ENCODE data around the gene NAT9.

The NAT9 gene

DNA sequence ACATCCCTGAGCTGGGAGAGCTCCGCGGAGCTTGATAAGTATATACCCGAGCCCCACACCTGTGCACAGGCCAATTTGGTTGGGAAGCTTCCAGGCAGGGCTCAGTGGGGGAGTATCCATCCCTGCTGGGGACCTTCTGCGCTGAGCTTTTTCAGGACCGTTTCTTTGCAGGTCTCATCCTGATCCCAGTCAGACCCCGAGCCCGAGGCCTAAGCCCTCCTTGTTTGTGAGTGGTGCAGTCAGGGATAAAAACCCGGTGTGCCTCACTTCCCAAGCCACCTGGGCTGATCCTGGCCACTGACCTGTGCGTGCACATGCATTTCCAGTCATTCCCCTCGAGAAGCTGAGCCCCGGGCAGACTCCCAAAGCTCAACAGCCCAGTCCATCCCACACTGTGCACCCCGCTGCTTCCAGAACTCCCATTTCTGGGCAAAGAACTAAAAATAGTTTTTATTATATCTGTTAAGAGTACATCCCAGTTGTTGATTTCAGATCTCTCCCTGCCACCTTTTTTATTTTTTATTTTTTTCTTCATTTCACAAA, 27.3 kb upstream of the NAT9 start:
- Histone ChIP-seq H3K4me1 (ENCODE audit: control insufficient read depth, insufficient read depth, low read length) (no peaks in the 10 kb centered on the region), H3K9me3 (ENCODE audit: control insufficient read depth, insufficient read depth, low read length) (no peaks in the 10 kb centered on the region), H3K27me3 (ENCODE audit: control insufficient read depth, insufficient read depth, low read length) (no peaks in the 10 kb centered on the region), H3K36me3 (ENCODE audit: control insufficient read depth, insufficient read depth, low read length) (peaks cover 12% of the 10 kb centered on the region), H3K9ac (ENCODE audit: low read depth, low read length) (no peak overlapping the region), H3K4me3 (ENCODE audit: low read depth, low read length) (no peak overlapping the region)

DNA sequence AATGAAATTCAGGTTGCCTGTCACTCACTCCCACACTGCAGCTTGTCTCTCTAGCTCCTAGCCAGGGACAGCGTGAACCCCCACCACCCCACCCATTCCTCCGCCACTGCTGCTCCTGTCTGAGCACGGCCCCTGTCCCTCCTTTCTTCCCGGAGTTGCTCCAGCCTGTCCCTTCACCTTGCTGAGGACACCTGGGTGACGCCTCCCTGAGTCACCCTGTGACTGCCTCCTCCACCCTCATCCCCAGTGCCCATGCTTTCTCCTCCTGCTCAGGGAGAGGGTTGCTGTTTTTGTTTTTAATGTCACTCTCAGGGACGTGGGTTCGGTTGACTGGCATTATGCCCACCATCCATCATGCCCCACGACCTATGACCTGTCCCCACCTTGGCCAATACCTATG, 25.8 kb upstream of the NAT9 start:
- Histone ChIP-seq H3K27me3 (ENCODE audit: control insufficient read depth, insufficient read depth, low read length) (no peaks in the 10 kb centered on the region), H3K9me3 (ENCODE audit: control insufficient read depth, insufficient read depth, low read length) (no peaks in the 10 kb centered on the region), H3K4me1 (ENCODE audit: control insufficient read depth, insufficient read depth, low read length) (no peaks in the 10 kb centered on the region), H3K36me3 (ENCODE audit: control insufficient read depth, insufficient read depth, low read length) (peaks cover 25% of the 10 kb centered on the region), H3K9ac (ENCODE audit: low read depth, low read length) (no peak overlapping the region), H3K4me3 (ENCODE audit: low read depth, low read length) (no peak overlapping the region)

DNA sequence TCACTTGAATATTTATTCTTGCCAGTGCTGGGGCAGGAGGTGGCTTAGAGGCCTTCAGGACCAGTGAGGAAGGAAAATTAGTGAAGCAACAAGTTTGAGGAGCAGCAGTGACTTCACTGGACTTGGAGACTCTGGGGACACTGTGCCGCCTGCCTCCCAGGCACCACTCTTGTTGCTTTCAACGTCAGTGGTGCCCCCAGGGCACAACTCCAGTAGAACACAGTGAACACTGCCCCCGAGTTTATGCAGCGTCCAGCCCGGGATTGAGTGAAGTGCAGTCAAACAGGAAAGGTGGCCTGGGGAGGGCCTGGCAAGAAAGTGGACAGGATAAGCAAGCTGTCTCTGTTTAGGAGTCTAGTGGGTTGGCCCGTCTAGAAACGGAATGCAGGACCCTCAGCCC, 24.4 kb upstream of the NAT9 start:
- peaks cover 31% of the 10 kb centered on the region for H3K36me3 ChIP-seq (ENCODE audit: control insufficient read depth, insufficient read depth, low read length)
- H3K9me3 ChIP-seq (ENCODE audit: control insufficient read depth, insufficient read depth, low read length), result no peaks in the 10 kb centered on the region
- no peaks in the 10 kb centered on the region for H3K27me3 ChIP-seq (ENCODE audit: control insufficient read depth, insufficient read depth, low read length)
- H3K9ac ChIP-seq (ENCODE audit: low read depth, low read length), result no peak overlapping the region
- H3K4me3 ChIP-seq (ENCODE audit: low read depth, low read length), result no peak overlapping the region
- H3K4me1 ChIP-seq (ENCODE audit: control insufficient read depth, insufficient read depth, low read length), result no peaks in the 10 kb centered on the region

DNA sequence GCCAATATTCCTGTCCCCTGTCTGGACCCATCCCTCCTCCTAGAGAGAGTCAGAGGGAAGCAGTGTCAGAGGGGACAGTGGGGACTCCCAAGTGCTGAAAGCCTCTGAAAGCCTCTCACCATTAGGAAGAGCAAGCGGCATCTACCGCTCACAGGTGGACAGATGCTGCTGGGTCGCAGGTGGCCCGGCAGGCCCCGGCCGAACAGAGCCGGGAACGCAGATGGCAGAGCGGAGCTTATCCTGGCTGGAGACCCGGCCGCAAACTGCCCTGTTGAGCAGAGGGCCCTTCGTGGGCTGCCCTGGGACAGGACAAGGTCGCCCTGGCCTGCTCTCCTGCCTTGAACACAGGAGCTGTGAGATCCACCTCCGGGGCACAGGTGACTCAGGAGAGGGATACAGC, 23.0 kb upstream of the NAT9 start:
- no peaks in the 10 kb centered on the region for H3K4me1 ChIP-seq (ENCODE audit: control insufficient read depth, insufficient read depth, low read length)
- no peaks in the 10 kb centered on the region for H3K9me3 ChIP-seq (ENCODE audit: control insufficient read depth, insufficient read depth, low read length)
- no peak overlapping the region for H3K4me3 ChIP-seq (ENCODE audit: low read depth, low read length)
- H3K36me3 ChIP-seq (ENCODE audit: control insufficient read depth, insufficient read depth, low read length), result peaks cover 41% of the 10 kb centered on the region
- H3K27me3 ChIP-seq (ENCODE audit: control insufficient read depth, insufficient read depth, low read length), result no peaks in the 10 kb centered on the region
- H3K9ac ChIP-seq (ENCODE audit: low read depth, low read length), result no peak overlapping the region

DNA sequence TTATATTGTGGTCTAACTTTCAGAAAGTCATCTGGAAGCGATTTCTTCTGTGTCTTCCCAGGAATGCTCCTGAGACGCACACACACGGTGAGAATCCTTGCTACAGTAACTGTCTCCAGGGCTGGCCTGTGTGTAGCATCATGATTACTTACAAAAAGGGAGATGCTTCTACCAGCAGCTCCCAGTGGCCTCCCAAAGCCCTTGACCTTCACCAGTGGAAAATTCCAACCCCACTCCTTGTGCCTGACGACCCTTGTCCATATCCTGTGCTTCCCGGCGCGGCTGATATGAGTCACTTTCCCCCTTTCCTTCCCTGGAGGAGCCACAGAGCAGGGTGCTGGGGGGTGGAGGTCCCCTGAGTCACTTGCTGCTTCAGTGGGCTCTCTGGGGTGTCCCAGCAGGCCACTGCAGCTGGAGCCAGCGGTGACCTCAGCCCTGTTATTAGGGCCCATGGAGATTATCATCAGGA, 22.1 kb upstream of the NAT9 start:
- H3K9ac ChIP-seq (ENCODE audit: low read depth, low read length), result no peak overlapping the region
- no peaks in the 10 kb centered on the region for H3K4me1 ChIP-seq (ENCODE audit: control insufficient read depth, insufficient read depth, low read length)
- H3K4me3 ChIP-seq (ENCODE audit: low read depth, low read length), result no peak overlapping the region
- H3K27me3 ChIP-seq (ENCODE audit: control insufficient read depth, insufficient read depth, low read length), result no peaks in the 10 kb centered on the region
- H3K36me3 ChIP-seq (ENCODE audit: control insufficient read depth, insufficient read depth, low read length), result peaks cover 41% of the 10 kb centered on the region
- no peaks in the 10 kb centered on the region for H3K9me3 ChIP-seq (ENCODE audit: control insufficient read depth, insufficient read depth, low read length)

DNA sequence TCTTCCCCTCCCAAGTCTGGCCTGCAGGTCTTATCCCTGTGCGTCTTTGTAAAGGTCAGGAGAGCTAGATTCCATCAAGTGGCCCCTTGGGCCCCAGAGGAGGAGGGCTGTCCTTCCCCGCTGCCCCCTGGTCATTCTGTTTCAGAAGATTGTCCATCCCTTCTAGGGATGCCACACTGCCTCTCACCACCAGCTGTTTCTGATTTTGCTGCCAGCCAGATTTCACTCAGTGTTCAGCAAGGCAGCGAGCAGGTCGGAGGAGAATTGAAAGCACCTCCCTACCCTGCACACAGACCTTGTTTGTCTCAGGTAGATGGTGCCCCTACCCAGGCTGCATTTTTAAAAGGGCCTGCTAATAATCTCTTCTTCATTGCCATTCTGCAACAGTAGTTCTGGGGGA, 21.7 kb upstream of the NAT9 start:
- Histone ChIP-seq H3K4me1 (ENCODE audit: control insufficient read depth, insufficient read depth, low read length) (no peaks in the 10 kb centered on the region), H3K9me3 (ENCODE audit: control insufficient read depth, insufficient read depth, low read length) (no peaks in the 10 kb centered on the region), H3K36me3 (ENCODE audit: control insufficient read depth, insufficient read depth, low read length) (peaks cover 43% of the 10 kb centered on the region), H3K27me3 (ENCODE audit: control insufficient read depth, insufficient read depth, low read length) (no peaks in the 10 kb centered on the region), H3K9ac (ENCODE audit: low read depth, low read length) (no peak overlapping the region), H3K4me3 (ENCODE audit: low read depth, low read length) (no peak overlapping the region)

DNA sequence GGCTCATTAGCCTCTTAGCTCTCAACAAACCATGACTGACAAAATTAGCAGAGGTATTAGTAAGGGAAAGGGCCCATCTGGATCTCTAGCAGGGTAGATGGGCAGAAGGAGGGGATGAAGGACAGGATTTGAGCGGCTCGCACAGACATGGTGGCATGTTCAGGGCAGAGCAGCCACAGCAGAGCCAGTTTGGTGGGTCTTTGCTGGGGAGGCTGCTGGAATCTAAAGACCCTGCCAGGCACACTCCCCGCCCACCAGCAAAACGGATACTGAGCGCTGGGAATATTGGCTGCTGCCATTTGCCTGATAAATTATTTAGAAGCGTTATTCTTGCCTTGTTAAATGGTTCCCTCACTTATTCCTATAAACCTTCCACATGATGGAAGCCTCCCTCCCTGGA, 20.7 kb upstream of the NAT9 start:
- H3K36me3 ChIP-seq (ENCODE audit: control insufficient read depth, insufficient read depth, low read length), result peaks cover 43% of the 10 kb centered on the region
- no peaks in the 10 kb centered on the region for H3K9me3 ChIP-seq (ENCODE audit: control insufficient read depth, insufficient read depth, low read length)
- no peak overlapping the region for H3K9ac ChIP-seq (ENCODE audit: low read depth, low read length)
- no peak overlapping the region for H3K4me3 ChIP-seq (ENCODE audit: low read depth, low read length)
- no peaks in the 10 kb centered on the region for H3K27me3 ChIP-seq (ENCODE audit: control insufficient read depth, insufficient read depth, low read length)
- no peaks in the 10 kb centered on the region for H3K4me1 ChIP-seq (ENCODE audit: control insufficient read depth, insufficient read depth, low read length)

DNA sequence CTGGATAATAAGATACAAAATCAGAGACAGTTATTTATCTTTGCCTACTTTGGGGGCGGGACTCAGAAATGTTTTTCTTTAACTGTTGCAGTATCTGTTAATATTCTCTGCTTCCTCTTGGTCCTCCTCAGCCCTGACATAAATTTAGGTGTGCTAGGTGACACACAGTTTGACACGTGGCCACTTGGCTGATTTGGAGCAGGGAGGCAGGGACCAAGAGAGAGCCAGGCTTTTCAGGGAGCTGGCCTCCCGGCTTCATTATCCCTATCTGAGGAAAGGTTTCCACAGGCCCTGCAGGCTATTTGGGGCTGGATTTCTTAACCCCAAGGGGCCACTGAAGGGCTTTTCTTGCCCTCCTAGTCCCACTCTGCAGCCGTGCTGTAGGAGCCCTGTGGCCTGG, 20.1 kb upstream of the NAT9 start:
- no peak overlapping the region for H3K4me3 ChIP-seq (ENCODE audit: low read depth, low read length)
- no peaks in the 10 kb centered on the region for H3K27me3 ChIP-seq (ENCODE audit: control insufficient read depth, insufficient read depth, low read length)
- H3K9me3 ChIP-seq (ENCODE audit: control insufficient read depth, insufficient read depth, low read length), result no peaks in the 10 kb centered on the region
- H3K9ac ChIP-seq (ENCODE audit: low read depth, low read length), result no peak overlapping the region
- H3K4me1 ChIP-seq (ENCODE audit: control insufficient read depth, insufficient read depth, low read length), result no peaks in the 10 kb centered on the region
- H3K36me3 ChIP-seq (ENCODE audit: control insufficient read depth, insufficient read depth, low read length), result peaks cover 45% of the 10 kb centered on the region

DNA sequence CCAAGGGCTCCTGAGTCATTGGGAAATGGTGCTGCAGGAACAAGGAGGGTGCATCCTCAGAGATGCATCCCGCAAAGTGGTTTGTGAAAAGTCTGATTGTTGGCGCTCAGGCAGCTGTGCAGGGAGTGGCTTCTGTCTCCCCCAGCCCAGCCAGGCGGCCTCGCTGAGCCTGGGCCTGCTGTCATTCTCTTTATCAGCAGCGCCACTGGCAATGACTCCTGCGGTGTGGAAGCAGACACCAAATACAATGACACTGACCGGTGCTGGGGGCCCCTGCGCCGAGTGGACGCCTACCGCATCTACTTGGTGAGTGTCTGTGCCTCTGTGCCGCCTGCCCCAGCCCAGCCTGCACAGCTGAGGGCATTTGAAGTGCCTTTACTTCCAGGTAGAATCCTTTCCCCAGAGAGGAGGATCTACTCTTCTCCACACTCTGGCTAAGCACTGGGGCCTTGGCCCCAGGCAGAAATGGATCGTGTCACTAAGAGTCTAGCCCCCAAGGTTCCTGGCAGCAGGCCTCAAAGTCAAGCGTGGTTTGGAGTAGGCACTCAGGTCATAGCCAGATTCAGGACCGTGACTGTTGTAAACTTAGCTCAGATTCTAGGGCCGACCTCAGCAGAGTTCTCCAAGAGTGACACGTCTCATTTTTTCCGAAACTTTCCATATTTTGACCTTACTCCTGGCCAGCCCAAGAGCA, 19.3 kb upstream of the NAT9 start:
- H3K9ac ChIP-seq (ENCODE audit: low read depth, low read length), result no peak overlapping the region
- H3K4me3 ChIP-seq (ENCODE audit: low read depth, low read length), result no peak overlapping the region
- H3K9me3 ChIP-seq (ENCODE audit: control insufficient read depth, insufficient read depth, low read length), result no peaks in the 10 kb centered on the region
- H3K27me3 ChIP-seq (ENCODE audit: control insufficient read depth, insufficient read depth, low read length), result no peaks in the 10 kb centered on the region
- no peaks in the 10 kb centered on the region for H3K4me1 ChIP-seq (ENCODE audit: control insufficient read depth, insufficient read depth, low read length)
- peaks cover 41% of the 10 kb centered on the region for H3K36me3 ChIP-seq (ENCODE audit: control insufficient read depth, insufficient read depth, low read length)

DNA sequence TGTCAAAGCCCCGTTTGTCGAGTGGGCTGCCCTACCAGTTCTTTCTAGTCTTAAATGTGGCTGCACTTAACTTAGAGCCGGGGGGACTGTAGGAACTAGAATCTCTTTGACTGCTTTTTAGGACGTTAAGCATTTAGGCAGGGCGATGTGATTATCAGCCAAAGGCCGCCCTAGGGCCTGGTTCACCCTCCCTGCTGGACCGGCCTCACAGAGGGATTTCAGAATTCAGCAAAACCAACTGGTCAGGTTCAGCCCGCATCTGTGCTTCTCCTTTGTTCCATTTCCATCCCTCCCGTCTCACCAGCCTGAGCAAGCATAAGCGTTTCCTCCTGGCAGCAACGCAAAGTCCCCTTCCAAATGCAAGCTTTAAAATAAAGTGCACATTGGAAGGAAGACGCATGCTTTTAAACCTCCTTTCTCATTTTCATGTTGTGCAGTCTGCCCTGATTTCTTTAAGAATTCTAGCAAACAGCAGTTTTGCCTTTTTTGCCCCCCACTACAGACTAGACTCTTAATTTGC, 16.5 kb upstream of the NAT9 start:
- Histone ChIP-seq H3K36me3 (ENCODE audit: control insufficient read depth, insufficient read depth, low read length) (peaks cover 40% of the 10 kb centered on the region), H3K9me3 (ENCODE audit: control insufficient read depth, insufficient read depth, low read length) (no peaks in the 10 kb centered on the region), H3K4me3 (ENCODE audit: low read depth, low read length) (no peak overlapping the region), H3K4me1 (ENCODE audit: control insufficient read depth, insufficient read depth, low read length) (no peaks in the 10 kb centered on the region), H3K27me3 (ENCODE audit: control insufficient read depth, insufficient read depth, low read length) (no peaks in the 10 kb centered on the region), H3K9ac (ENCODE audit: low read depth, low read length) (no peak overlapping the region)

DNA sequence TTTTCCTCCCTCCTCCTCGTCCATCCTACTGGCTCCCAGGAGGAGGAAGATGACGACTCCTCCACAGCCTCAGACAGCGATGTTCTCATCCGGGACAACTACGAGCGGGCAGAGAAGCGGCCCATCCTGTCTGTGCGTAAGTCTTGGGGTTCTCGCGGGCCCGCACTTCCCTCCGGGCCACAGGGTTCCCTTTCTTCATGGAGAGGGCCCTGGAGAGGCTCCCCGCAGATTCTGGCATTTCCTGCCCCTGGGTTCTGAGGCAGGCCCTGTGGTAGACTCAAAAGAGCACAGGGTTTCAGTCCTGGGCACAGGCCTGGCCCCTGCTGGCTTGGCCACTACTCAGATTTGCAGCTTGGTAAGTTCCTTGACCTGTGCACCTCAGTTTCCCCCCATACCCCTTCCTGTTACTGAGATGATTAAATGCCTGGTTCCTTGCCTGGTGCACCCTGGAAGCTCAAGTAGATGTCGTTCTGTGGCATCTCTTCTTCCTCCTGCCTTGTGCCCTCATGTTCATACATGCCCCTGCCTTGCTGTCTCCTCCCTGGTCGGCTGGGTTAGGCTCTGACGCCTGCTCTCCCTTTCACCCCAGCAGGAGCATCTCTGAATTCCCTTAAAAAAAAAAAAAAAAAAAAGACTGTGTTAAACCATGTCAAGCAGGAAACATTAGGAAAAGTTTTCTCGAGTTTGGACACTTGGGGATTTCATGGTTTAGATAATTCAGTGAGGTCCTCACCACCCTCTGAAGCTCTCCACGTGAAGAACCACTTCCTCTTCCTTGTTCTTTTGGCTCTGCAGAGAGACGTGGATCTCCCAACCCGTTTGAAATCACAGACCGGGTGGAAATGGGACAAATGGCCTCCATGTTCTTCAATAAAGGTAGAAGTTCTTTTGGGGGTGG, 14.3 kb upstream of the NAT9 start:
- H3K9ac ChIP-seq (ENCODE audit: low read depth, low read length), result no peak overlapping the region
- H3K27me3 ChIP-seq (ENCODE audit: control insufficient read depth, insufficient read depth, low read length), result no peaks in the 10 kb centered on the region
- H3K4me1 ChIP-seq (ENCODE audit: control insufficient read depth, insufficient read depth, low read length), result no peaks in the 10 kb centered on the region
- H3K9me3 ChIP-seq (ENCODE audit: control insufficient read depth, insufficient read depth, low read length), result no peaks in the 10 kb centered on the region
- peaks cover 29% of the 10 kb centered on the region for H3K36me3 ChIP-seq (ENCODE audit: control insufficient read depth, insufficient read depth, low read length)
- no peak overlapping the region for H3K4me3 ChIP-seq (ENCODE audit: low read depth, low read length)
